B cell (primary cell): ENCODE results near the gene EIF5A.

Source experiments
- CTCF ChIP-seq: fragments of 200-600 bp; IDR thresholded peaks from one replicate; pipeline ENCODE4 v1.8.0; 2022; ENCODE audit warnings: antibody characterized with exemption, mild to moderate bottlenecking
- EZH2 ChIP-seq: IDR thresholded peaks from 2 replicates; pipeline ENCODE4 v1.6.1; 2012; ENCODE audit warnings: borderline replicate concordance, low read depth, mild to moderate bottlenecking, moderate library complexity, low read length; ENCODE audit not compliant: insufficient read depth, poor library complexity, severe bottlenecking

- TF ChIP-seq CTCF (no peak), EZH2 (no peak)
Observed at GRCh38 chr17:7294614-7295153, 12.7 kb upstream of the EIF5A start, which contains the start of gene YBX2.
